K562 (cell line): Measurements from ENCODE around the gene SESN3. TPM values are rescaled to one million over a fixed set of nuclear protein-coding genes. Genes with fewer than 3 reads are reported as not detected.

Experiments
- CBX5 ChIP-seq: IDR thresholded peaks from 2 replicates; pipeline ENCODE4 v1.6.1; 2014; ENCODE audit warnings: low read depth, borderline replicate concordance
- CCAR2 ChIP-seq: fragments of 200-400 bp; formaldehyde crosslinking; IDR thresholded peaks from 2 replicates; pipeline ENCODE4 v1.6.1; 2017; ENCODE audit warnings: mild to moderate bottlenecking, low read depth, low read length
- ETV6 ChIP-seq, 3 experiments: fragments of 150-350 bp in 1 of 3; sonication (generic) in 1 of 3; formaldehyde crosslinking in 1 of 3; IDR thresholded peaks; 2 replicates each; pipeline versions ENCODE4 v1.6.1 to v1.8.0; 2014 to 2022; ENCODE audit warnings: borderline replicate concordance in 2 of 3, low read depth in 2 of 3, antibody characterized with exemption in 1 of 3, low read length in 1 of 3, mild to moderate bottlenecking in 1 of 3, missing genetic modification reagents in 1 of 3
- HCFC1 ChIP-seq: IDR thresholded peaks from 2 replicates; pipeline ENCODE4 v1.6.1; 2012; ENCODE audit warnings: low read depth, low read length, improper control_type of control experiment
- HDAC2 ChIP-seq: fragments of 450-650 bp; IDR thresholded peaks from 2 replicates; pipeline ENCODE4 v1.6.1; 2016; ENCODE audit warnings: mild to moderate bottlenecking
- HNRNPLL ChIP-seq: fragments of 200-400 bp; formaldehyde crosslinking; IDR thresholded peaks from 2 replicates; pipeline ENCODE4 v1.6.1; 2017; ENCODE audit warnings: low read length, low read depth, mild to moderate bottlenecking; ENCODE audit not compliant: poor library complexity, severe bottlenecking
- PML ChIP-seq: IDR thresholded peaks from 2 replicates; pipeline ENCODE4 v1.6.1; 2012; ENCODE audit warnings: low read length, inconsistent platforms
- RUNX1 ChIP-seq: sonication (generic); IDR thresholded peaks from 2 replicates; pipeline ENCODE4 v1.6.1; 2016; ENCODE audit warnings: antibody characterized with exemption, low read depth
- SMARCC2 ChIP-seq: fragments of 450-650 bp; IDR thresholded peaks from 2 replicates; pipeline ENCODE4 v1.6.1; 2017; ENCODE audit warnings: antibody characterized with exemption, moderate library complexity, mild to moderate bottlenecking, low read depth
- SREBF2 ChIP-seq: sonication (generic); formaldehyde crosslinking; IDR thresholded peaks from 2 replicates; pipeline ENCODE4 v1.4.0; 2020; ENCODE audit warnings: mild to moderate bottlenecking, missing genetic modification reagents
- TAL1 ChIP-seq: fragments of 450-650 bp; IDR thresholded peaks from 2 replicates; pipeline ENCODE4 v1.6.1; 2016; ENCODE audit warnings: mild to moderate bottlenecking
- TCF3 ChIP-seq: sonication (generic); formaldehyde crosslinking; IDR thresholded peaks from 2 replicates; pipeline ENCODE4 v1.4.0; 2020; ENCODE audit warnings: mild to moderate bottlenecking, missing genetic modification reagents
- TEAD1 ChIP-seq, 2 experiments: fragments of 450-650 bp in 1 of 2; sonication (generic) in 1 of 2; formaldehyde crosslinking; IDR thresholded peaks; 2 replicates each; pipeline versions ENCODE4 v1.4.0 to v1.8.0; 2020 to 2022; ENCODE audit warnings: mild to moderate bottlenecking in 2 of 2, missing genetic modification reagents in 1 of 2
- ZFP1 ChIP-seq: fragments of 450-650 bp; formaldehyde crosslinking; IDR thresholded peaks from 2 replicates; pipeline ENCODE4 v1.4.0; 2020; ENCODE audit warnings: mild to moderate bottlenecking, mixed read lengths
- ZNF133 ChIP-seq: fragments of 250-450 bp; sonication (Bioruptor Pico); IDR thresholded peaks from 2 replicates; pipeline ENCODE4 v1.4.0; 2020; ENCODE audit warnings: mild to moderate bottlenecking
- ZNF324 ChIP-seq: fragments of 250-450 bp; sonication (Bioruptor Pico); IDR thresholded peaks from 2 replicates; pipeline ENCODE4 v1.4.0; 2020; ENCODE audit warnings: mild to moderate bottlenecking
- ZNF76 ChIP-seq: fragments of 250-450 bp; sonication (Bioruptor Pico); IDR thresholded peaks from 2 replicates; pipeline ENCODE4 v1.4.0; 2020; ENCODE audit warnings: mild to moderate bottlenecking, moderate library complexity, borderline replicate concordance
- polyA plus RNA-seq, 8 experiments: library from polyadenylated mRNA; depleted of rRNA in 4 of 8; stranded (reverse) in 5 of 8; unstranded in 3 of 8; fragments of >200 nt; fragmentation: Nextera tagmentation in 2 of 8; fragmentation: Illumina TruSeq in 1 of 8; extraction: Ambion mirVana in 2 of 8; extraction: Trizol in 1 of 8; gene quantifications; 2 replicates each; pipeline versions ENCODE4 v1.2.1 to v1.2.3, GENCODE V29; 2011 to 2014; ENCODE audit warnings: inconsistent platforms in 1 of 8, missing spikeins in 1 of 8
- total RNA-seq, 7 experiments: library from RNA; depleted of rRNA in 6 of 7; stranded (reverse); fragments of >200 nt in 6 of 7; fragmentation: Illumina TruSeq in 2 of 7; extraction: Trizol in 2 of 7; gene quantifications; 2 replicates each; pipeline versions ENCODE4 v1.2.1 to v1.2.3, GENCODE V29; 2011 to 2021; ENCODE audit warnings: low replicate concordance in 1 of 7
- TF ChIP-seq, protein P1 (sequence below): fragments of 450-650 bp; IDR thresholded peaks from 2 replicates; pipeline ENCODE4 v1.6.1; 2016; ENCODE audit warnings: mild to moderate bottlenecking
- TF ChIP-seq, protein P2 (sequence below): fragments of 450-650 bp; IDR thresholded peaks from 2 replicates; pipeline ENCODE4 v1.6.1; 2017; ENCODE audit warnings: mild to moderate bottlenecking, moderate library complexity

SESN3 gene
- total and polyA plus RNA-seq, 9 of the 15 experiments (the other 6 are each of a cell fraction or from before 2014, with no cell fraction given) = 0.44 to 2.6 (median 1.5) TPM

GRCh38 chr11:95147364-95147905 is 83.6 kb downstream of the SESN3 start (continued):
- TF ChIP-seq TCF3 (peak; percentile 95), HNRNPLL (peak; percentile 60), HDAC2 (peak; percentile 89), CBX5 (peak; percentile 47; the same call in 1 of the 2 replicates), PML (peak; percentile 90), CCAR2 (no peak), TEAD1 (CRISPR knock-in tag; IDR thresholded peaks at IDR 0.05) (peak in 1 of 2 experiments; percentile 39; a peak in 2 of 4 replicates), SMARCC2 (peak; percentile 94), RUNX1 (0 out of 2 replicates have a peak, but pooled peaks have one; percentile 64), ZNF133 (CRISPR knock-in tag) (no peak), ZNF76 (no peak), ZFP1 (no peak), HCFC1 (no peak), ETV6 (IDR thresholded peaks at IDR 0.05; ENCODE audit: borderline replicate concordance in 1 of 2, low read depth in 2 of 2, low read length in 1 of 2) (0 out of 4 replicates have a peak, but pooled peaks of 1 of the 2 experiments have one; percentile 34), ETV6 (CRISPR knock-in tag; IDR thresholded peaks at IDR 0.05; ENCODE audit: borderline replicate concordance) (no peak), TAL1 (peak; percentile 88), SREBF2 (CRISPR knock-in tag) (no peak), ZNF324 (CRISPR knock-in tag) (no peak)
- TF ChIP-seq, protein P1, sequence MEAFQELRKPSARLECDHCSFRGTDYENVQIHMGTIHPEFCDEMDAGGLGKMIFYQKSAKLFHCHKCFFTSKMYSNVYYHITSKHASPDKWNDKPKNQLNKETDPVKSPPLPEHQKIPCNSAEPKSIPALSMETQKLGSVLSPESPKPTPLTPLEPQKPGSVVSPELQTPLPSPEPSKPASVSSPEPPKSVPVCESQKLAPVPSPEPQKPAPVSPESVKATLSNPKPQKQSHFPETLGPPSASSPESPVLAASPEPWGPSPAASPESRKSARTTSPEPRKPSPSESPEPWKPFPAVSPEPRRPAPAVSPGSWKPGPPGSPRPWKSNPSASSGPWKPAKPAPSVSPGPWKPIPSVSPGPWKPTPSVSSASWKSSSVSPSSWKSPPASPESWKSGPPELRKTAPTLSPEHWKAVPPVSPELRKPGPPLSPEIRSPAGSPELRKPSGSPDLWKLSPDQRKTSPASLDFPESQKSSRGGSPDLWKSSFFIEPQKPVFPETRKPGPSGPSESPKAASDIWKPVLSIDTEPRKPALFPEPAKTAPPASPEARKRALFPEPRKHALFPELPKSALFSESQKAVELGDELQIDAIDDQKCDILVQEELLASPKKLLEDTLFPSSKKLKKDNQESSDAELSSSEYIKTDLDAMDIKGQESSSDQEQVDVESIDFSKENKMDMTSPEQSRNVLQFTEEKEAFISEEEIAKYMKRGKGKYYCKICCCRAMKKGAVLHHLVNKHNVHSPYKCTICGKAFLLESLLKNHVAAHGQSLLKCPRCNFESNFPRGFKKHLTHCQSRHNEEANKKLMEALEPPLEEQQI = peak; percentile 62; the same call in 1 of the 2 replicates
- TF ChIP-seq, protein P2, sequence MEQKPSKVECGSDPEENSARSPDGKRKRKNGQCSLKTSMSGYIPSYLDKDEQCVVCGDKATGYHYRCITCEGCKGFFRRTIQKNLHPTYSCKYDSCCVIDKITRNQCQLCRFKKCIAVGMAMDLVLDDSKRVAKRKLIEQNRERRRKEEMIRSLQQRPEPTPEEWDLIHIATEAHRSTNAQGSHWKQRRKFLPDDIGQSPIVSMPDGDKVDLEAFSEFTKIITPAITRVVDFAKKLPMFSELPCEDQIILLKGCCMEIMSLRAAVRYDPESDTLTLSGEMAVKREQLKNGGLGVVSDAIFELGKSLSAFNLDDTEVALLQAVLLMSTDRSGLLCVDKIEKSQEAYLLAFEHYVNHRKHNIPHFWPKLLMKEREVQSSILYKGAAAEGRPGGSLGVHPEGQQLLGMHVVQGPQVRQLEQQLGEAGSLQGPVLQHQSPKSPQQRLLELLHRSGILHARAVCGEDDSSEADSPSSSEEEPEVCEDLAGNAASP = no peak
